Spleen (tissue), 7 donors: Measurements from ENCODE around the gene AGTR2.

ENCODE experiments used
- POLR2AphosphoS5 ChIP-seq, 3 donors: sonication (generic); formaldehyde crosslinking; IDR thresholded peaks; one replicate each; pipeline ENCODE4 v1.5.1; 2017; ENCODE audit warnings: antibody characterized with exemption in 3 of 3
- TF ChIP-seq, protein P1 (sequence below), 11 experiments: fragments of 200-600 bp in 7 of 11; fragments of 450-650 bp in 4 of 11; sonication (generic) in 4 of 11; IDR thresholded peaks in 8 of 11; conservative IDR thresholded peaks in 3 of 11; 1 replicate in 7 of 11; 2 replicates in 4 of 11; pipeline versions ENCODE4 v1.4.0 to v1.8.0; 2016 to 2021; ENCODE audit warnings: antibody characterized with exemption in 11 of 11, inconsistent platforms in 4 of 11, mild to moderate bottlenecking in 1 of 11
- donor health status: DM: no; HTN: no; CAD: no; lungs with moderate emphysema.
- donor health status: DM: no; HTN: no; CAD: no.
- donor health status: DM: no; HTN: no; CAD: no.

DNA sequence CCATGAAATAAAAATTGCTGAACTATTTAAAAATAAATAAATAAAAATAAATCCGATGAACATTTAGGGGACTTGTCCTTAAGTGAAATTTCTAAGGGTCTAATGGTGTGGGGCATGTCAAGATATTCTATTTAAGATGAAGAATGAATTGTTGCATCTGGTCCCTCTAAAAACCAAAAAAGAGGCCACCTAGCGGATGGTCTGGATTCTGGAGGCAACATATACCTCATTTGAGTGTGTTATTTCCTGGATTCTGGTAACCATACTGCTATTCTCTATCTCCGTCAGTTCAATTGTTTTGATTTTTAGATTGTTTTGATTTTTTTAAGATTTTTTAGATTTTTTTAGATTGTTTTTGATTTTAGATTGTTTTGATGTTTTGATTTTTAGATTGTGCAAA, 28.3 kb downstream of the AGTR2 start:
- TF ChIP-seq, protein P1, sequence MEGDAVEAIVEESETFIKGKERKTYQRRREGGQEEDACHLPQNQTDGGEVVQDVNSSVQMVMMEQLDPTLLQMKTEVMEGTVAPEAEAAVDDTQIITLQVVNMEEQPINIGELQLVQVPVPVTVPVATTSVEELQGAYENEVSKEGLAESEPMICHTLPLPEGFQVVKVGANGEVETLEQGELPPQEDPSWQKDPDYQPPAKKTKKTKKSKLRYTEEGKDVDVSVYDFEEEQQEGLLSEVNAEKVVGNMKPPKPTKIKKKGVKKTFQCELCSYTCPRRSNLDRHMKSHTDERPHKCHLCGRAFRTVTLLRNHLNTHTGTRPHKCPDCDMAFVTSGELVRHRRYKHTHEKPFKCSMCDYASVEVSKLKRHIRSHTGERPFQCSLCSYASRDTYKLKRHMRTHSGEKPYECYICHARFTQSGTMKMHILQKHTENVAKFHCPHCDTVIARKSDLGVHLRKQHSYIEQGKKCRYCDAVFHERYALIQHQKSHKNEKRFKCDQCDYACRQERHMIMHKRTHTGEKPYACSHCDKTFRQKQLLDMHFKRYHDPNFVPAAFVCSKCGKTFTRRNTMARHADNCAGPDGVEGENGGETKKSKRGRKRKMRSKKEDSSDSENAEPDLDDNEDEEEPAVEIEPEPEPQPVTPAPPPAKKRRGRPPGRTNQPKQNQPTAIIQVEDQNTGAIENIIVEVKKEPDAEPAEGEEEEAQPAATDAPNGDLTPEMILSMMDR (IDR thresholded peaks at IDR 0.05 in 8 of 11, conservative IDR thresholded peaks at IDR 0.05 in 3 of 11) = no peak
- no peak for TF ChIP-seq POLR2AphosphoS5 (IDR thresholded peaks at IDR 0.05)
